Measurements from ENCODE around the gene LRRK1.

The LRRK1 gene, protein sequence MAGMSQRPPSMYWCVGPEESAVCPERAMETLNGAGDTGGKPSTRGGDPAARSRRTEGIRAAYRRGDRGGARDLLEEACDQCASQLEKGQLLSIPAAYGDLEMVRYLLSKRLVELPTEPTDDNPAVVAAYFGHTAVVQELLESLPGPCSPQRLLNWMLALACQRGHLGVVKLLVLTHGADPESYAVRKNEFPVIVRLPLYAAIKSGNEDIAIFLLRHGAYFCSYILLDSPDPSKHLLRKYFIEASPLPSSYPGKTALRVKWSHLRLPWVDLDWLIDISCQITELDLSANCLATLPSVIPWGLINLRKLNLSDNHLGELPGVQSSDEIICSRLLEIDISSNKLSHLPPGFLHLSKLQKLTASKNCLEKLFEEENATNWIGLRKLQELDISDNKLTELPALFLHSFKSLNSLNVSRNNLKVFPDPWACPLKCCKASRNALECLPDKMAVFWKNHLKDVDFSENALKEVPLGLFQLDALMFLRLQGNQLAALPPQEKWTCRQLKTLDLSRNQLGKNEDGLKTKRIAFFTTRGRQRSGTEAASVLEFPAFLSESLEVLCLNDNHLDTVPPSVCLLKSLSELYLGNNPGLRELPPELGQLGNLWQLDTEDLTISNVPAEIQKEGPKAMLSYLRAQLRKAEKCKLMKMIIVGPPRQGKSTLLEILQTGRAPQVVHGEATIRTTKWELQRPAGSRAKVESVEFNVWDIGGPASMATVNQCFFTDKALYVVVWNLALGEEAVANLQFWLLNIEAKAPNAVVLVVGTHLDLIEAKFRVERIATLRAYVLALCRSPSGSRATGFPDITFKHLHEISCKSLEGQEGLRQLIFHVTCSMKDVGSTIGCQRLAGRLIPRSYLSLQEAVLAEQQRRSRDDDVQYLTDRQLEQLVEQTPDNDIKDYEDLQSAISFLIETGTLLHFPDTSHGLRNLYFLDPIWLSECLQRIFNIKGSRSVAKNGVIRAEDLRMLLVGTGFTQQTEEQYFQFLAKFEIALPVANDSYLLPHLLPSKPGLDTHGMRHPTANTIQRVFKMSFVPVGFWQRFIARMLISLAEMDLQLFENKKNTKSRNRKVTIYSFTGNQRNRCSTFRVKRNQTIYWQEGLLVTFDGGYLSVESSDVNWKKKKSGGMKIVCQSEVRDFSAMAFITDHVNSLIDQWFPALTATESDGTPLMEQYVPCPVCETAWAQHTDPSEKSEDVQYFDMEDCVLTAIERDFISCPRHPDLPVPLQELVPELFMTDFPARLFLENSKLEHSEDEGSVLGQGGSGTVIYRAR (N-terminal part only)

DNA sequence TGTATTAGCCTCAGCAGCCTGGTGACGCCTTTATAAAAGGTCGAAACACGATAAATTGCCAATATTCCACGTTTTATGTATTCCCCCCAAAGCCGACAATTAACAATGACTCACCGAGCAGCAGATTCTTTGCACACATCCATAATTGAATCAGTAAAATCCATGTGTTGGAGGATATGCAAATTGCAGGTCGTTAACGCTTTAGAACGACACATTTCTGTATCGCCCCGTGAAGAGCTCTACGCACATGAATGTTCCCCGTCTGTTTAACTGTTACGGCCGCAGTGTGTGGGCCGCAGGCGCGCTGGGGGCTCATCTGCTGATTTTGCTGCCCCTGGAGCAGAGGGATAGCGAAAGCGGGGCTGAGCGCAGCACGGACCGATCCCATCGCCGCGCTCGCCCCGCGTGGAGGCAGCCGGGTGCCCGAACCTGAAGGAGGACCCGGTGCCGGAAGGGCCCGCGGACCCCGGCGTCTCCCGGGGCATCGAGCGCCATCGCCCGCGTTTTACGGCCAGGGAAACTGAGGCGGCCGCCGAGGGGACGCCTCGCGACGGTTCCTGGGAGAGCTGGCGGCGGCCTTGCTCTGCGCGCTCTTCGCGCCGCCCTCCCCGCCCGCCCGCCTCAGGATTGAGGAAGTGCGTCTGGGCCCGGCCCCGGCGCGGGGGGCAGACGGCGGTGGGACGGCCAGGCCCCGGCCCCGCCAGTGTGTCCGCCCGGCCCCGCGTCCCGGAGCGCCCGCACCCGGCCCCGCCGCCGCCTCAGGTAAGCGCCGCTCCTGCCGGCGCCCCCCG, at the start of gene LRRK1:
LRRK1 (plus strand) TSS at position 668 of the 791 bp plus-strand sequence. CDS start 5,276 bp downstream, outside the sequence.
- no peaks in the 10 kb centered on the region for H3K27me3 ChIP-seq (ENCODE audit: control insufficient read depth, low read length)
- peaks cover 36% of the 10 kb centered on the region for H3F3A ChIP-seq (ENCODE audit: control insufficient read depth, insufficient read depth)
- peaks cover 85% of the 10 kb centered on the region for H3K36me3 ChIP-seq (ENCODE audit: control insufficient read depth, low read length)
- H3K4me3 ChIP-seq (ENCODE audit: low read length), result peak within 1 kb of the TSS; percentile 96
- peaks cover 56% of the 10 kb centered on the region for H3K4me1 ChIP-seq (ENCODE audit: control insufficient read depth, low read length)
- H4K20me1 ChIP-seq (ENCODE audit: control insufficient read depth, insufficient read depth, low read depth, low read length), result no peaks in the 10 kb centered on the region; the same call in 1 of the 2 replicates
- no peaks in the 10 kb centered on the region for H3K9me3 ChIP-seq (ENCODE audit: control insufficient read depth, insufficient read depth, low read length)
- peak within 1 kb of the TSS; percentile 100 for H3K4me2 ChIP-seq (ENCODE audit: low read length)
- TF ChIP-seq, protein P1, sequence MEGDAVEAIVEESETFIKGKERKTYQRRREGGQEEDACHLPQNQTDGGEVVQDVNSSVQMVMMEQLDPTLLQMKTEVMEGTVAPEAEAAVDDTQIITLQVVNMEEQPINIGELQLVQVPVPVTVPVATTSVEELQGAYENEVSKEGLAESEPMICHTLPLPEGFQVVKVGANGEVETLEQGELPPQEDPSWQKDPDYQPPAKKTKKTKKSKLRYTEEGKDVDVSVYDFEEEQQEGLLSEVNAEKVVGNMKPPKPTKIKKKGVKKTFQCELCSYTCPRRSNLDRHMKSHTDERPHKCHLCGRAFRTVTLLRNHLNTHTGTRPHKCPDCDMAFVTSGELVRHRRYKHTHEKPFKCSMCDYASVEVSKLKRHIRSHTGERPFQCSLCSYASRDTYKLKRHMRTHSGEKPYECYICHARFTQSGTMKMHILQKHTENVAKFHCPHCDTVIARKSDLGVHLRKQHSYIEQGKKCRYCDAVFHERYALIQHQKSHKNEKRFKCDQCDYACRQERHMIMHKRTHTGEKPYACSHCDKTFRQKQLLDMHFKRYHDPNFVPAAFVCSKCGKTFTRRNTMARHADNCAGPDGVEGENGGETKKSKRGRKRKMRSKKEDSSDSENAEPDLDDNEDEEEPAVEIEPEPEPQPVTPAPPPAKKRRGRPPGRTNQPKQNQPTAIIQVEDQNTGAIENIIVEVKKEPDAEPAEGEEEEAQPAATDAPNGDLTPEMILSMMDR (IDR thresholded peaks at IDR 0.05; ENCODE audit: low read depth, low read length, poor library complexity, severe bottlenecking), result no peak
- no peak for TF ChIP-seq EZH2phosphoT487 (IDR thresholded peaks at IDR 0.05; ENCODE audit: borderline replicate concordance, low read length)
- H3K27ac ChIP-seq (ENCODE audit: low read depth, low read length), result peak within 1 kb of the TSS; percentile 92
- peaks cover 93% of the 10 kb centered on the region for H3K79me2 ChIP-seq (ENCODE audit: control insufficient read depth, low read length)
- no peaks in the 10 kb centered on the region for H3K9me2 ChIP-seq (replicated peaks; ENCODE audit: control insufficient read depth, low read length)

DNA sequence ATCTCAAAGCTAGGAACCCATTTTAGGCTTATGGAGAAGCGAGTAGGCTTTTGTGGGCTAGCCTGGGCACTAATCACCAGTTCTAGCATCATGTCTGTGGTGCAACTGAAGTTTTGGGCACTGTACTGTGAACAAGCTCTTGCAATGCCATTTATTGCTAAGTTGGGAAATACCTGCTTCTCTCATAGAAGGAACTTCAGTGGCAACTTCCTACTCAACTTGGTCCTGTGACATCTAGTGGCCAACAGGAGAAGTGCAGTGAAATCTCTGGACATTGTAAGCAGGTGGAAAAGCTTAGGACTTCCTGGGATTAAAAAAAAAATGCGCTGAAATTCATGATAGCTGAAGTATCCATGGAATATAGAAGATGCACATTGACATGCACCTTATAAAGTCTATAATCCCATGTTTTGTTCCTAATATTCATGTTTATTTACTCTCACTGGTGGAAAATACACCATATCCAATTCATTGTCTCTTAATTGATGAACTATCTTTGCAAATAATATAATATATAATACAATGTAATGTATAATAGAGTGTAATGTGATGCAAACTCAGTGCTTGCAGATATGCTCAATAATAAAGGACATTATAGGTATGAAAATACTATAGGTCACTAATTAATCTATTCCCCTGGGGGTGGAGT, 46.0 kb upstream of the LRRK1 start:
- Histone ChIP-seq H3K27ac (ENCODE audit: low read depth, low read length) (no peak overlapping the region), H3K4me1 (ENCODE audit: control insufficient read depth, low read length) (no peaks in the 10 kb centered on the region), H4K20me1 (ENCODE audit: control insufficient read depth, insufficient read depth, low read depth, low read length) (no peaks in the 10 kb centered on the region), H3K4me3 (ENCODE audit: low read length) (no peak overlapping the region), H3K36me3 (ENCODE audit: control insufficient read depth, low read length) (no peaks in the 10 kb centered on the region), H3K9me2 (replicated peaks; ENCODE audit: control insufficient read depth, low read length) (no peaks in the 10 kb centered on the region), H3K79me2 (ENCODE audit: control insufficient read depth, low read length) (no peaks in the 10 kb centered on the region), H3K27me3 (ENCODE audit: control insufficient read depth, low read length) (peaks cover 4% of the 10 kb centered on the region), H3F3A (ENCODE audit: control insufficient read depth, insufficient read depth) (no peaks in the 10 kb centered on the region), H3K9me3 (ENCODE audit: control insufficient read depth, insufficient read depth, low read length) (peaks cover 8% of the 10 kb centered on the region; the same call in 1 of the 2 replicates), H3K4me2 (ENCODE audit: low read length) (no peak overlapping the region)
- TF ChIP-seq, protein P1 (IDR thresholded peaks at IDR 0.05; ENCODE audit: low read depth, low read length, poor library complexity, severe bottlenecking), result peak; percentile 82
- no peak for TF ChIP-seq EZH2phosphoT487 (IDR thresholded peaks at IDR 0.05; ENCODE audit: borderline replicate concordance, low read length)

DNA sequence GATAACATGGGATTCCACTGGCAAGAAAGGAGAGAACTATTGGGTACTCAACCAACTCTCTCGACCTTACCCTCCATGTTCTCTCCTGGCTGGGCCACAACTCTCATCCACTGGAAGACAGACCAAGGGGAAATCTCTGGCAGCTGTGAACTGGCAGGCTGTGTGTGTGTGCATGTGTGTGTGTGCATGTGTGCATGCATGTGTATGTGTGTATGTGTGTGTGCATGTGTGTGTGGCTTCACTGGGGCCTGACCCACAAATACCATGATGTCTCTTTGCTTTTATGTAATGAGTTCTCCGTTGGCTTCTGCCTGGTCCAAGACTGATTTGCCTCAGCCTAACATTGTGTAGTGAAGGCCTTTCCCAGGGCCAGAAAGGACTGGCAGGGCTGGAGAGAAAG, 43.7 kb upstream of the LRRK1 start:
- H3K9me2 ChIP-seq (replicated peaks; ENCODE audit: control insufficient read depth, low read length), result no peaks in the 10 kb centered on the region
- H3K4me1 ChIP-seq (ENCODE audit: control insufficient read depth, low read length), result no peaks in the 10 kb centered on the region
- no peaks in the 10 kb centered on the region for H3K9me3 ChIP-seq (ENCODE audit: control insufficient read depth, insufficient read depth, low read length)
- H3K4me3 ChIP-seq (ENCODE audit: low read length), result no peak overlapping the region
- H4K20me1 ChIP-seq (ENCODE audit: control insufficient read depth, insufficient read depth, low read depth, low read length), result no peaks in the 10 kb centered on the region
- no peaks in the 10 kb centered on the region for H3F3A ChIP-seq (ENCODE audit: control insufficient read depth, insufficient read depth)
- no peaks in the 10 kb centered on the region for H3K36me3 ChIP-seq (ENCODE audit: control insufficient read depth, low read length)
- no peak overlapping the region for H3K27ac ChIP-seq (ENCODE audit: low read depth, low read length)
- TF ChIP-seq, protein P1 (IDR thresholded peaks at IDR 0.05; ENCODE audit: low read depth, low read length, poor library complexity, severe bottlenecking), result no peak
- TF ChIP-seq EZH2phosphoT487 (IDR thresholded peaks at IDR 0.05; ENCODE audit: borderline replicate concordance, low read length), result no peak
- H3K79me2 ChIP-seq (ENCODE audit: control insufficient read depth, low read length), result no peaks in the 10 kb centered on the region
- H3K27me3 ChIP-seq (ENCODE audit: control insufficient read depth, low read length), result peaks cover 5% of the 10 kb centered on the region
- H3K4me2 ChIP-seq (ENCODE audit: low read length), result no peak overlapping the region

Data from DOHH2 (cell line).